HAP-1 (cell line): ENCODE results near the gene PBX1.

Source experiments
- DNase-seq, 2 experiments: peaks; one replicate each; pipeline ENCODE4 v3.0.0-alpha.2; 2016 to 2020; ENCODE audit warnings: low spot score in 2 of 2
- H3K27me3 ChIP-seq: fragments of 250-450 bp; sonication (Bioruptor Pico); 2 replicates; pipeline ENCODE4 v1.5.1; 2020; ENCODE audit warnings: low read depth, mild to moderate bottlenecking, moderate library complexity
- H3K36me3 ChIP-seq: fragments of 250-450 bp; sonication (Bioruptor Pico); replicated peaks from 2 replicates; pipeline ENCODE4 v1.5.1; 2020; ENCODE audit warnings: mild to moderate bottlenecking
- H3K4me1 ChIP-seq: fragments of 250-450 bp; sonication (Bioruptor Pico); 2 replicates; pipeline ENCODE4 v1.5.1; 2020; ENCODE audit warnings: mild to moderate bottlenecking
- H3K4me3 ChIP-seq: fragments of 250-450 bp; sonication (Bioruptor Pico); 2 replicates; pipeline ENCODE4 v1.5.1; 2020; ENCODE audit warnings: mild to moderate bottlenecking, moderate library complexity
- H3K9me3 ChIP-seq: fragments of 250-450 bp; sonication (Bioruptor Pico); 2 replicates; pipeline ENCODE4 v1.5.1; 2020; ENCODE audit warnings: mild to moderate bottlenecking, moderate library complexity
- in situ Hi-C: fragments of 300-500 bp; cut with MboI; formaldehyde crosslinking; loops from 3 replicates; pipeline ENCODE4 v1.14.3; 2020; ENCODE audit warnings: low sequenced_read_pairs, inconsistent platforms, mixed read lengths

Gene PBX1

GRCh38 chr1:164689672-164690511 lies 130.9 kb downstream of the PBX1 start:
- H3K4me3 ChIP-seq = no peak overlapping the region
- in situ Hi-C loops = no loop called here

GRCh38 chr1:164692420-164692819 lies 133.4 kb downstream of the PBX1 start:
- no peaks in the 10 kb centered on the region for H3K9me3 ChIP-seq
- H3K4me1 ChIP-seq = no peaks in the 10 kb centered on the region; the same call in 1 of the 2 replicates
- H3K4me3 ChIP-seq = no peak overlapping the region
- DNase-seq = no peak
- no peaks in the 10 kb centered on the region for H3K27me3 ChIP-seq
- in situ Hi-C loops = no loop called here
- no peaks in the 10 kb centered on the region for H3K36me3 ChIP-seq

More at GRCh38 chr1:164689672-164690511, 130.9 kb downstream of the PBX1 start:
- Histone ChIP-seq H3K9me3 (no peaks in the 10 kb centered on the region), H3K36me3 (no peaks in the 10 kb centered on the region), H3K27me3 (no peaks in the 10 kb centered on the region), H3K4me1 (no peaks in the 10 kb centered on the region)
- DNase-seq = no peak

- in situ Hi-C loops = no loop called here
- H3K36me3 ChIP-seq = no peaks in the 10 kb centered on the region
- no peaks in the 10 kb centered on the region for H3K9me3 ChIP-seq
- H3K4me1 ChIP-seq = no peaks in the 10 kb centered on the region; the same call in 1 of the 2 replicates
- no peaks in the 10 kb centered on the region for H3K27me3 ChIP-seq
- no peak for DNase-seq
- H3K4me3 ChIP-seq = no peak overlapping the region
Measured at GRCh38 chr1:164693564-164694359, 134.8 kb downstream of the PBX1 start.

GRCh38 chr1:164694505-164694904 lies 135.5 kb downstream of the PBX1 start:
- Histone ChIP-seq H3K4me1 (no peaks in the 10 kb centered on the region; the same call in 1 of the 2 replicates), H3K36me3 (no peaks in the 10 kb centered on the region), H3K9me3 (no peaks in the 10 kb centered on the region), H3K4me3 (no peak overlapping the region), H3K27me3 (no peaks in the 10 kb centered on the region)
- DNase-seq = no peak
- in situ Hi-C loops = no loop called here

- no peak for DNase-seq
- in situ Hi-C loops = no loop called here
- Histone ChIP-seq H3K27me3 (no peaks in the 10 kb centered on the region), H3K4me3 (no peak overlapping the region), H3K36me3 (no peaks in the 10 kb centered on the region), H3K4me1 (no peaks in the 10 kb centered on the region; the same call in 1 of the 2 replicates), H3K9me3 (no peaks in the 10 kb centered on the region)
Measured at GRCh38 chr1:164695956-164696665, 137.1 kb downstream of the PBX1 start.

- Histone ChIP-seq H3K4me1 (no peaks in the 10 kb centered on the region; the same call in 1 of the 2 replicates), H3K4me3 (no peak overlapping the region), H3K27me3 (no peaks in the 10 kb centered on the region), H3K36me3 (no peaks in the 10 kb centered on the region), H3K9me3 (no peaks in the 10 kb centered on the region)
- no peak for DNase-seq
- in situ Hi-C loops = no loop called here
Measured at GRCh38 chr1:164699815-164700491, 141.0 kb downstream of the PBX1 start.

- in situ Hi-C loops = no loop called here
- DNase-seq = no peak
- Histone ChIP-seq H3K4me1 (no peaks in the 10 kb centered on the region; the same call in 1 of the 2 replicates), H3K27me3 (no peaks in the 10 kb centered on the region), H3K9me3 (no peaks in the 10 kb centered on the region), H3K4me3 (no peak overlapping the region), H3K36me3 (no peaks in the 10 kb centered on the region)
Measured at GRCh38 chr1:164700683-164701082, 141.7 kb downstream of the PBX1 start.

- DNase-seq = no peak
- no peaks in the 10 kb centered on the region for H3K9me3 ChIP-seq
- no peaks in the 10 kb centered on the region for H3K36me3 ChIP-seq
- in situ Hi-C loops = no loop called here
- H3K4me1 ChIP-seq = no peaks in the 10 kb centered on the region; the same call in 1 of the 2 replicates
- no peak overlapping the region for H3K4me3 ChIP-seq
- no peaks in the 10 kb centered on the region for H3K27me3 ChIP-seq
Measured at GRCh38 chr1:164701189-164701761, 142.3 kb downstream of the PBX1 start.

- in situ Hi-C loops = no loop called here
- Histone ChIP-seq H3K9me3 (no peaks in the 10 kb centered on the region), H3K4me3 (no peak overlapping the region), H3K4me1 (no peaks in the 10 kb centered on the region; the same call in 1 of the 2 replicates), H3K36me3 (no peaks in the 10 kb centered on the region), H3K27me3 (no peaks in the 10 kb centered on the region)
- DNase-seq = no peak
Measured at GRCh38 chr1:164702216-164702615, 143.2 kb downstream of the PBX1 start.

GRCh38 chr1:164702664-164703063 lies 143.7 kb downstream of the PBX1 start:
- in situ Hi-C loops = no loop called here
- H3K4me3 ChIP-seq = no peak overlapping the region

GRCh38 chr1:164703463-164703862 lies 144.5 kb downstream of the PBX1 start:
- Histone ChIP-seq H3K36me3 (no peaks in the 10 kb centered on the region), H3K4me3 (no peak overlapping the region), H3K9me3 (no peaks in the 10 kb centered on the region), H3K27me3 (no peaks in the 10 kb centered on the region), H3K4me1 (no peaks in the 10 kb centered on the region; the same call in 1 of the 2 replicates)
- DNase-seq = no peak
- in situ Hi-C loops = no loop called here

More at GRCh38 chr1:164702664-164703063, 143.7 kb downstream of the PBX1 start:
- H3K9me3 ChIP-seq = no peaks in the 10 kb centered on the region
- H3K27me3 ChIP-seq = no peaks in the 10 kb centered on the region
- H3K4me1 ChIP-seq = no peaks in the 10 kb centered on the region; the same call in 1 of the 2 replicates
- no peak for DNase-seq
- H3K36me3 ChIP-seq = no peaks in the 10 kb centered on the region

- in situ Hi-C loops = no loop called here
- Histone ChIP-seq H3K4me1 (no peaks in the 10 kb centered on the region; the same call in 1 of the 2 replicates), H3K9me3 (no peaks in the 10 kb centered on the region), H3K27me3 (no peaks in the 10 kb centered on the region), H3K4me3 (no peak overlapping the region), H3K36me3 (no peaks in the 10 kb centered on the region)
- DNase-seq = no peak
Measured at GRCh38 chr1:164703960-164704411, 145.0 kb downstream of the PBX1 start.

GRCh38 chr1:164704954-164705353 lies 146.0 kb downstream of the PBX1 start:
- no peaks in the 10 kb centered on the region for H3K27me3 ChIP-seq
- no peaks in the 10 kb centered on the region for H3K9me3 ChIP-seq
- H3K4me3 ChIP-seq = no peak overlapping the region
- peak in 1 of 2 experiments; percentile 26 for DNase-seq
- no peaks in the 10 kb centered on the region; the same call in 1 of the 2 replicates for H3K4me1 ChIP-seq
- in situ Hi-C loops = no loop called here
- no peaks in the 10 kb centered on the region for H3K36me3 ChIP-seq
